Esophagus squamous epithelium (tissue), 5 donors: ENCODE measurements around the gene HMCES. TPM values are rescaled to one million over a fixed set of nuclear protein-coding genes. Genes with fewer than 3 reads are reported as not detected.

Experiments
- DNase-seq: peaks from one replicate; lab custom pipeline; 2025; lab: John Stamatoyannopoulos, UW
- H3K27ac ChIP-seq, 4 donors: fragments of 200-600 bp; sonication (generic); one replicate each; pipeline ENCODE4 v1.5.1; 2016 to 2019; ENCODE audit warnings: mild to moderate bottlenecking in 1 of 4
- H3K27me3 ChIP-seq, 4 donors: fragments of 200-600 bp; sonication (generic); 1 replicate in 3 of 4; 2 replicates in 1 of 4; pipeline versions ENCODE4 v1.5.1 to v1.6.0; 2017 to 2021; ENCODE audit warnings: antibody characterized with exemption in 1 of 4
- H3K36me3 ChIP-seq, 3 donors: fragments of 200-600 bp; sonication (generic); one replicate each; pipeline ENCODE4 v1.5.1; 2016 to 2019
- H3K4me1 ChIP-seq, 3 donors: fragments of 200-600 bp; sonication (generic); one replicate each; pipeline ENCODE4 v1.5.1; 2017 to 2019
- H3K4me3 ChIP-seq, 4 donors: fragments of 200-600 bp; sonication (generic); 1 replicate in 3 of 4; 2 replicates in 1 of 4; pipeline ENCODE4 v1.5.1; 2016 to 2019; ENCODE audit warnings: mild to moderate bottlenecking in 2 of 4, moderate library complexity in 1 of 4
- H3K9me3 ChIP-seq, 3 donors: fragments of 200-600 bp; sonication (generic); one replicate each; pipeline ENCODE4 v1.5.1; 2016 to 2019
- POLR2A ChIP-seq, 4 donors: fragments of 450-650 bp; IDR thresholded peaks; one replicate each; pipeline ENCODE4 v1.6.1; 2017; ENCODE audit warnings: antibody characterized with exemption in 4 of 4, mild to moderate bottlenecking in 4 of 4, moderate library complexity in 3 of 4
- WGBS, 2 donors: methylation state at CpG; one replicate each; pipeline ENCODE4 v1.1.5; 2018; 5-methylcytosine and 5-hydroxymethylcytosine counted together
- intact Hi-C: fragments of 100-400 bp; cut with DNase I; formaldehyde crosslinking; loops from one replicate; pipeline ENCODE4 v1.15.0; 2022
- total RNA-seq, 4 donors: library from RNA; depleted of rRNA; stranded (reverse); fragments of >200 nt; gene quantifications; one replicate each; pipeline ENCODE4 v1.1.0, GENCODE V29; 2016
- TF ChIP-seq, protein P1 (sequence below), 6 experiments: fragments of 450-650 bp in 4 of 6; fragments of 200-600 bp in 2 of 6; sonication (generic) in 2 of 6; IDR thresholded peaks; one replicate each; pipeline ENCODE4 v1.5.1; 2016 to 2019; ENCODE audit warnings: antibody characterized with exemption in 6 of 6, mild to moderate bottlenecking in 4 of 6, moderate library complexity in 4 of 6
- donor health status: DM: yes; HTN: yes; CAD: no.

Gene HMCES
- total RNA-seq, 4 donors from 2014 or later, result 24.2 to 32.7 (median 29.7) TPM

DNA sequence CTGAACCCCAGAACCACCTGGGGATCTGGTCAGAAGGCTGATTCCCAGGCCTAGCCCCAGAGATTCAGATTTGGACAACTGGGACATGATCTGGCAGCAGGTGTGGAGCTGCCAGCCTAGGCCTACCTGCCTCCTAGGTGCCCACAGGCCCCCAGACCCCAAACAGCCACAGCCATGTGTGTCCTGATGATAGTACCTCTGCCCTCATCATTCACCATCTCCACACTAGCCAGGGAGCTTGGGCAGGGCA is 34.7 kb downstream of the HMCES start:
- no peak for DNase-seq
- TF ChIP-seq POLR2A (IDR thresholded peaks at IDR 0.05), result no peak
- TF ChIP-seq, protein P1, sequence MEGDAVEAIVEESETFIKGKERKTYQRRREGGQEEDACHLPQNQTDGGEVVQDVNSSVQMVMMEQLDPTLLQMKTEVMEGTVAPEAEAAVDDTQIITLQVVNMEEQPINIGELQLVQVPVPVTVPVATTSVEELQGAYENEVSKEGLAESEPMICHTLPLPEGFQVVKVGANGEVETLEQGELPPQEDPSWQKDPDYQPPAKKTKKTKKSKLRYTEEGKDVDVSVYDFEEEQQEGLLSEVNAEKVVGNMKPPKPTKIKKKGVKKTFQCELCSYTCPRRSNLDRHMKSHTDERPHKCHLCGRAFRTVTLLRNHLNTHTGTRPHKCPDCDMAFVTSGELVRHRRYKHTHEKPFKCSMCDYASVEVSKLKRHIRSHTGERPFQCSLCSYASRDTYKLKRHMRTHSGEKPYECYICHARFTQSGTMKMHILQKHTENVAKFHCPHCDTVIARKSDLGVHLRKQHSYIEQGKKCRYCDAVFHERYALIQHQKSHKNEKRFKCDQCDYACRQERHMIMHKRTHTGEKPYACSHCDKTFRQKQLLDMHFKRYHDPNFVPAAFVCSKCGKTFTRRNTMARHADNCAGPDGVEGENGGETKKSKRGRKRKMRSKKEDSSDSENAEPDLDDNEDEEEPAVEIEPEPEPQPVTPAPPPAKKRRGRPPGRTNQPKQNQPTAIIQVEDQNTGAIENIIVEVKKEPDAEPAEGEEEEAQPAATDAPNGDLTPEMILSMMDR (IDR thresholded peaks at IDR 0.05), result no peak
- Histone ChIP-seq H3K4me1 (peaks cover 20 to 68% (median 44%) of the 10 kb centered on the region in 3 donors), H3K27me3 (no peaks in the 10 kb centered on the region), H3K36me3 (no peaks in the 10 kb centered on the region), H3K9me3 (no peaks in the 10 kb centered on the region), H3K4me3 (peak overlapping the region in 1 of 4 donors; percentile 78), H3K27ac (peak overlapping the region; percentile 90 to 95 (median 90))
- intact Hi-C loops, result no loop called here

GRCh38 chr3:129313665-129314385 is 35.2 kb downstream of the HMCES start:
- no peak for DNase-seq
- 32 to 34% methylated on average over 6 to 7 of the region's 7 CpGs for WGBS, 2 donors
- H3K4me3 ChIP-seq, result peak overlapping the region in 3 of 4 donors; percentile 78 to 96 (median 87)
- intact Hi-C loops, result no loop called here
- H3K9me3 ChIP-seq, result no peaks in the 10 kb centered on the region
- no peaks in the 10 kb centered on the region for H3K27me3 ChIP-seq
- TF ChIP-seq POLR2A (IDR thresholded peaks at IDR 0.05), result no peak
- TF ChIP-seq, protein P1 (IDR thresholded peaks at IDR 0.05), result no peak
- H3K4me1 ChIP-seq, result peaks cover 20 to 68% (median 42%) of the 10 kb centered on the region in 3 donors
- H3K36me3 ChIP-seq, result no peaks in the 10 kb centered on the region
- H3K27ac ChIP-seq, result peak overlapping the region; percentile 90 to 95 (median 90)

DNA sequence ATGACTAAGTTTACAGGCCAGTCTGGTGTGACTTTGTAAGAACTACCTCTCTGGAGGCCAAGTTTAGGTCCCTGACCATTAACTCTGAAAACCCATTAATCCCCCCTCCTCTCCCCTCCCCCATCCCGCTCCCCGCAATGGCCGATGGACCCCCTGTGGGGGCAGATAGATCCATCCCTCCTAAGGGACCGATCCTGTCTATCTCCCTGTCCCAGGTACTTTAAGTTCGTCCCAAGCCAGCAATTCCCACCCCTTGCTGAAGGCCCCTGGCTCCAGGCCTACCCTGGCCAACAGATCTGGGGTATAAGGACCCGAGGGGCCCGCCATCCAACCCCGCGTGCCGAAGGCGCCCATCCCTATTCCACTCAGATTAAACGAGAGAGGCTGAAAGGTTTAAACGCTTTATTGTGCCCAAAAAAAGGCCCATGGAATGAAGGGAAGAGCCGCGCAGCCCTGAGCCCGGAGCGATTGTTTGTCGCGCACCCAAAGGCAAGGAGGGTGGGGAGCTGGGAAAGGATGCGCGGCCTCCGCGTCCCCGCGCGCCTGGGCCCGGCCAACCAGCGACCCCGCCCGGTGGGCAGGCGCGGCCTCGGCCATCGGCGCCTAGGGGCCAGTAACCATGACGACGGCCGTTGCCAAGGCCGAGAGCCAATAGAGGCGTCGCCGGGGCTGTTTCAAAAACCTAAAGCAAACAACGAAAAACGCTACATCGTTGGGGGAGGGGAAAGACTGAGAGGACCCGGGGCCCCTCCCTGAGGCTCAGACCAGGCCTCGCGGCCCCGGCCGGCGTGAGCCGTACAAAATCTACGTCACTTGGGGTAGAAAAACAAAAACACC is 35.9 kb downstream of the HMCES start:
- Histone ChIP-seq H3K36me3 (peaks cover 0 to 1% (median 0%) of the 10 kb centered on the region in 3 donors), H3K9me3 (no peaks in the 10 kb centered on the region), H3K4me3 (peak overlapping the region; percentile 72 to 96 (median 82)), H3K27me3 (no peaks in the 10 kb centered on the region), H3K27ac (peak overlapping the region; percentile 90 to 95 (median 90)), H3K4me1 (peaks cover 20 to 67% (median 38%) of the 10 kb centered on the region in 3 donors)
- 4% methylated on average over 18 to 28 of the region's 53 CpGs for WGBS, 2 donors
- TF ChIP-seq POLR2A (IDR thresholded peaks at IDR 0.05), result peak in 2 of 4 donors; percentile 9 to 48
- TF ChIP-seq, protein P1 (IDR thresholded peaks at IDR 0.05), result peak in 1 of 6 experiments; percentile 9
- intact Hi-C loops, result no loop called here
- no peak for DNase-seq

GRCh38 chr3:129315223-129315997 is 36.7 kb downstream of the HMCES start:
- TF ChIP-seq, protein P1 (IDR thresholded peaks at IDR 0.05), result no peak
- peak in 1 of 4 donors; percentile 52 for TF ChIP-seq POLR2A (IDR thresholded peaks at IDR 0.05)
- DNase-seq, result no peak
- Histone ChIP-seq H3K27ac (peak overlapping the region; percentile 90 to 95 (median 90)), H3K4me3 (peak overlapping the region; percentile 72 to 96 (median 82)), H3K9me3 (no peaks in the 10 kb centered on the region), H3K36me3 (peaks cover 0 to 9% (median 0%) of the 10 kb centered on the region in 3 donors), H3K4me1 (peaks cover 20 to 59% (median 32%) of the 10 kb centered on the region in 3 donors), H3K27me3 (no peaks in the 10 kb centered on the region)
- WGBS, 2 donors, result 0% methylated on average over 27 to 41 of the region's 80 CpGs
- intact Hi-C loops, result no loop called here
